ENCODE results near the gene DLX2.

DLX2 gene

DNA sequence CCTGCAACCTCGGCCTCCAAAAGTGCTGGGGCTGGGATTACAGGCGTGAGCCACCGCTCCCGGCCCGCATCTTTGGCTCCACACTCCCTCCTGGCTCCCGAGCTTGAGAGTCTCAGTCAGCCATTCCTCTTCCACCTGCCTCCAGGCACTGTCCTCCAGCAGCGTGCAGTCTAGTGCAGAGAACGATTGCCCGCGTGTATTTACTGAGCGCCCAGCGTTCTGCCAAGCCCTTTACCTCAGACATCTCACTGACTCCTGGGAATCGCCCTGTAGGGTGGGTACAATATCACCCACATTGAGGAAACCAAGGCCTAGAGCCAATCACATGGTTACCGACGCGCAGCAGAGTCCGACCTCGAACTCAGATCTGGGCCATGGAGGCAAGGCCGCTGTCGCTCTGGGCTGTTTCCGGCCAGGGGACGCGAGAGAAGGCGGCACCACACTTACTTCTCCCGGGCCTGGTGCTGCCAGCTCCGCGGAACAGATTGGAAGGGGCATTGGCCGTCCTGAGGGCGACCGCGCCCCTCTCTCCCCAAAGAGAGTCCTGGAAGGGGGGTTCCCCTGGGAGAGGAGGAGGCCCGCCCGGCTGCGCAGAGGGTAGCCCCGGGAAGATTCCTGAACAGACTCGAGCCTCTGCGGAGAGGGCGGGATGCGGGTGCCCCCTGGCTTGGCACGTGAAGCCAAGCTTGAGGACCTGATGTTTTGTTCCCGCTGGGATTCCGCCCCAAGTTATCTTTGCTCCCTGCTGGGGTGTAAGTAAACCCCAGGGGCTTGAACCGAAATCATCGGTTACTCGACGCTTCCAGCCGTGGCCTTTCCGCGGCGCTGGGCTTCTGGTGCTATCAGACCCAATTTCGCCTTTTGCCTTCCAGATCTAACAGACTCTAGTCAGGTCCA is 5.2 kb upstream of the DLX2 start:
- FAIRE-seq, result no peak

GRCh38 chr2:172106108-172106961 is 3.6 kb upstream of the DLX2 start:
- no peak for FAIRE-seq

DNA sequence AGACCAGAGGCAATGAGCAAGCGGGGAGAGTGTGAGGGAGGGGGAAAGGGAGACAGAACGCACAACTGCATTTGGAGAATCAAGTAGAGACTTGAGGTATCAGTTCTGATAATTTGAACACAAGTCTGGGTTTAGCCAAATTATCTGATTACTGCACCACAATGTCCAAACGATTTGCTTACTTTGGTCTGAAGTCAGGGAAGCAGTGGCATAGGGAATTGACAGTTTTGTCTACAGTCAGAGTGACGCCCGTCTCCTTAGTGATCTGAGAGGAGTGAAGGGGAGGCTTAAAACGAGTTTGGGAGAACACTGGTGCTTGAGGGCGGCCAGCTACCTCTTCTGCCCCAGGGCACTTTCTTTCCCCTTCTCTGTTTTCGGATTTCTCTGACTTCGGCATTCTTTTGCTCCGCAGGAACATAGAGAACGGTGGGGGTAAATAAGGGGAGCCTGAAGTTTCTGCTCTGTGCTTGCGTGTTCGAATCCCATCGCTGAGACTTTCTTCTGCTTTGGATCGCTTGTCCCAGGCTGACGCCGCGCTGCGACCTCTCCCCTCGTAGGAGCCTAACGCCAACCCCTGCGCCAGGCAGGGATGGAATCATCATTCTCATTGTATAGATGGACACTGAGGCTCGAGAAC is 2.9 kb upstream of the DLX2 start:
- FAIRE-seq, result no peak

DNA sequence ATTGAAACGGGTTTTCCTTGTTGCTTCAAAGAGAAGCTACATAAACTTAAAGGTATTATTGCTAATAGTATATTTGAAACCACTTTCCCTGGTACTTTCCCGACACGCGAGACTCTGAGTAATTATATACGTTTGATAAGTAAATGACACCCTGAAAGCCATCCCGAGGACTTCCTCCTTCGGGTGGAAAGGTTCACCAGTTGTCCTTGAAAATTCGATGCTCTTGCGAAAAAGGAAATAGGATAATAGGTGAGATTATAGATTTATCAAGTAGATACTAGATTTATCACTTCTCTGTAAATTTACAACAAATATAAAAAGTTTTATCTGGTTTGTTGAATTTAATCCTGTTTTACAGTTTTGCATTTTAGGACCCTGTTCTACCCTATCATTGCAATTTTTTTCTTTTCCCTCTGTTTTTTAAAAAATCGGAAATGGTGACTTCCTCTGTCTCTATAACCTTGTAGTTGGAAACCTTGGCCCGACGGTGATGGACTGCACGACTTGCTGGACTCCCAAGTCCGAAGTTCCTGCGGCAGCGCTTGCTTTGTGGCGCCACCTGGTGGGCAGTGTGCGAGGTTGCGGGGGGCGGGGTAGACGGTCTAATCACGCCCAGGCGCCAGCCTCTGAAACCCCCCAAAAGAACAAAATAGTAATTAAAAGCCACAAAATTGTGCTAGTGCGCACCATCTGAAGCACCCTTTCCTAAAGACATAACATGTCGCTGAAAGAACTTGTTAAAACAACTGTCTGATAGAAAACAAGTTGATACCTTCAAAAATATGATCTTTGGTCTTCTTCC is 972 bp upstream of the DLX2 start:
- no peak for FAIRE-seq

DNA sequence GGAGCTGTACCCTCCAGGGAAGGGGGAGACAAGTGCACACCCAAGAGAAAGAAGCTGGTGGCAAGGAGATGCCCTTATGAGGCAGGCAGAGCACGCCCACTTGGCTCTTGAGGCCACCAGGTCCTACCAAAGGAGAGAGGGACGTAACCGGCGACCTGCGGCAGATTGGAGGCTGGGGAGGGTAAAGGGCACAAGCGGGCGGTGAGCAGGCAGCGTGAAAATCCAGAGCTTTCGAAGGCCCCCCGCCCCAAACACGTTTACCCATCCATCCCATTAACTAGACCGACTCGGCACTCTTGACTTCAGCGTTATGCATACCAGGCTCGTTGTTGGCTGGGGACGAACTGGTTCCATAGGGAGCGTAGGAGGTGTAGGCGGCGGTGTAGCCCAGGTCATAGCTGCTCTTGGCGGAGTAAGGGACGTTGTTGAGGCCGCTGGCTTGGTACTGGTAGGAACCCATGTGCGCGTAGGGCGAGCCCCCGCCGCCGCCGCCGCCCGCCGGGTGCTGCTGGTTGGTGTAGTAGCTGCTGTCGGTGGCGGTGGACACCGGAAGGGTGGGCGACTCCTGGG is 794 bp downstream of the DLX2 start:
- no peak for FAIRE-seq

GRCh38 chr2:172100935-172101820 is 1.5 kb downstream of the DLX2 start:
- FAIRE-seq, result no peak

- no peak for FAIRE-seq
These were observed 2.4 kb downstream of the DLX2 start for GRCh38 chr2:172100080-172100934.

- FAIRE-seq, result no peak
These were observed 3.1 kb downstream of the DLX2 start for GRCh38 chr2:172099472-172100079.

GRCh38 chr2:172098650-172099471 is 3.8 kb downstream of the DLX2 start:
- no peak for FAIRE-seq

DNA sequence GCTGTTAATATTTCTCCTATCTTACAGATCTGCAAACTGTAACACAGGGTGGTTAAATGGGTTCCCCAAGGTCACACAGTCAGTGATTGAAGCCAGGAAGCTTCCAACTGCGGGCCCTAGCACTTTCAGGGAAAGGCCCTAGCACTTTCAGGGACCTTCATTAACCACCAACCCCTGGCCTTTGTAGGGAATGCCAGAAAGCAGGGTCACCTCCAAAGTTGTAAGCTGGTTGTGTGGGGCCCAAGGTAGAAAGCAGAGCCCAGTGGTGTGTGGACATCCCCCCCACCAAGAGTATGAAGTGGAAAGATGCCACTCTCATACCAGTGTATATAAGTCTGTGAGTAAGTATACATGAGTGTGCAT is 4.4 kb downstream of the DLX2 start:
- FAIRE-seq, result no peak

GRCh38 chr2:172097557-172098131 is 5.1 kb downstream of the DLX2 start:
- no peak for FAIRE-seq

GRCh38 chr2:172096626-172097547 is 5.8 kb downstream of the DLX2 start:
- no peak for FAIRE-seq

DNA sequence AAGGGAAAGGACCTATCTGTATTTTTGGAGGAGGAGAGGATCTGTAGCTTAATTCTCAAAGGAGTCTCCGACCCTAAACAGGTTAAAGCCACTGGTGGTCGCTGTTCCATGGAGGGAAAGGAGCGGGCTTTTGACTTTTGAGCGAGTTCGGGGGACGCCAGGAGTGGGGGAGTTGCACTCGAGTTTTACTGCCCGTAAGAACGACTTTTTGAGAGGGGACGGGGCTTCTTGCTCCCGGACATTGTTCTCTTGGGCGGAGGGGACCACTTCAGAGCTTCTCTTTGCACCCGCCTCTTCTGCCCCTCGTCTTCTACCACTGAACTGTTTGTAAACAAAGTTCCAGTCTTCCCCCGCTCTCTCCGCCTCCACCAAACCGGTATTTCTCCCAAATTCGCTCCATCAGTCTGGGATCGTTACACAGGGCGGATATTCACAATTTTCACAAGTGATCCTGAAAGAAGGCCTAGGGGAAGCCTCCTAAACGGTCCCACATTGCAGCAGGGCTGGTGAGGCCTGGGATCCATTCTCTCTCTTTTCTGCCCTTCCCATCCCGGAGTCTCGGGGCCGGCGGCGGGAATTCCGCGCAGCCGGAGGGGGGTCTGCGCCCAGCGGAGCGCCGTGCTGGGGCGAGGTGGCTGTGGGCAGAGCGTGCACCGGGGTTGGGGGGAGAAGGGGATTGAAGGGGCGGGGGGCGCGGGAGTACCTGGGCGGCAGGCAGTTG is 6.6 kb downstream of the DLX2 start:
- FAIRE-seq, result no peak

DNA sequence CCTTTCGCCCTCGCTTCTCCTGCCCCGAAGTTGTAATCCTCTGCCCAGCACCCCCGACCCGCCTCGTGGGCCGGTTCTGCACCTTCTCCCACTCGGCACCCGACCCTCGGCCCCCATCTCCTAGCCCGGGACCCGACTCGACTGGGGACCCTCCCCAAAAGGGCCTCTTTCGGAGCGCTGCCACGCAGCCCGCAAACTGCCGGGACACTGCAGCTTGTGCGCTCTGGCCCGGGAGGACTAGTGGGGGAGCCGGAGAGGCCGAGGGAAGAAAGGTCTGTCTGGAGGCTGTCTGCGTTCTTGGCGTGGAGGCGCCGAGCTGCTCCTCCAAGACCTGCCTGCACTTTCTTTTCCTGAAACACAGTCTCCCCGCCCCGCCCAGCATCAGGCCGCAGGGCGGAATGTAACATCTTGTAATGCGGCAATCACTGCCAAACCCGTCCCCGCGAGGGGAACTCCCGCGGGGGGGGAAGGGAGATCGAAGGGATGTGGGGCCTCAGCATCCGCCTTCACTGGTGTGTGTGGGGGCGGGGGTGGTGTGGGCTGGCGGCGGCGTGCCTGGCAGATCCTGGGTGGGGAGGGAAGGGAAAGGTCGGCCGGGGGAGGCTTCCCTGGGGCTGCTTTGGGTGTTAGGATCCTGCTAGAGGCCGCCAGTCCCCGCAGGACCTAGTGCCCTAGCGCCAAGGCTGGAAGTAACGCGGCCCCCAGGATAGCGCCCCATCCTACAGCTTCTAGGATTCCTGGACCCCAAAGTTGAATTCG is 7.4 kb downstream of the DLX2 start:
- FAIRE-seq, result no peak

DNA sequence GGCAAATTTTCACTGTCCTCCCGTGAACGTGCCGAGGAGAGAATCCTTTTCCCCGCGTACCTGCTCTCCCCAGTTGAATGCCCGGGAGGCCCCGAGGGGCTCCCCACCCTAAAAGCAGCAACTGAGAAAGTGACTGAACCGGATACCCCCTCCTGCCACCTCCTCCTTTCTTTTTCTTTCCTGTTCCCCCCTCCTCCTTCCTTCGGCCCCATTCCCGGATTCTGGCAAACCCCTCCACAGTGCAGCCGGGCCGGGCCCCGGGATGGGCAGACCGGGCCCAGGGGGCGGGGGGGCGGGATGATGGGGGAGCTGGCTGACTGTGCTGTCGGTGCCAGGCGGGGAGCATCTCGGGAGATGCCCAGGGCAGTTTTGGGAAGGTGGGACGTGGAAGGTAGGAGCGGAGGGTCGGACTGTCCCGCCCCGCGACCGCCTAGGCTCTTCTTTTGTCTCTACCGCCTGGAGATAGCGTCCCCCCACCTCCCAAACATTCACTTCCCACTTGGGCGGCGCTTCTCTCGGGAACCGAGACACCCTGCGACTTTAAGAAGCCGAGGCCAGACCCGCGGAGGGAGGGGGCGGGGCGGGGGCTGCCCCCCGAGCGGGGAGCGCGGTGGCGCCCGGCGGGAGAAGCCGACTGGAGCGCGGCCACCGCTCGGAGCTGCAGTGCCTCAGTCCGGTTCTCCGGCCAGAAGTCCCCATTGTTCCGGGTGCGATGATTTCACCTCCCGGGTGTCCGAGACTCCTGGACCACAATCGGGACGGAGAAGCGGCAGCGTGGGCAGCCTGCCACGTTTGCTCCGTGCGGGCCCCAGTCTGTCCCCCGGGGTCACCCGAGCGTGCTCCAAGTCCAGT is 8.2 kb downstream of the DLX2 start:
- FAIRE-seq, result no peak

All from islet of Langerhans (tissue), 1 donor.